OCI-LY1 (cell line): ENCODE results near the gene CARD11.

Experiments used
- H2AFZ ChIP-seq: fragments of 200-600 bp; sonication (generic), shearing (Covaris generic); 2 replicates; pipeline ENCODE4 v1.6.0; 2014; ENCODE audit warnings: antibody characterized with exemption, mild to moderate bottlenecking, low read length
- H3F3A ChIP-seq: fragments of 200-600 bp; sonication (generic), shearing (Covaris generic); 2 replicates; pipeline ENCODE4 v1.6.0; 2014; ENCODE audit warnings: mild to moderate bottlenecking, antibody characterized with exemption, low read length, moderate library complexity; ENCODE audit not compliant: insufficient read depth
- H3K27ac ChIP-seq: fragments of 200-600 bp; sonication (generic); 2 replicates; pipeline ENCODE4 v1.5.1; 2014; ENCODE audit warnings: low read length, mixed run types, mild to moderate bottlenecking, low read depth; ENCODE audit not compliant: poor library complexity, severe bottlenecking
- H3K27me3 ChIP-seq: fragments of 200-600 bp; sonication (generic); 2 replicates; pipeline ENCODE4 v1.6.0; 2014; ENCODE audit warnings: antibody characterized with exemption, mild to moderate bottlenecking, low read length, moderate library complexity; ENCODE audit not compliant: insufficient read depth
- H3K36me3 ChIP-seq: fragments of 200-600 bp; sonication (generic); 2 replicates; pipeline ENCODE4 v1.6.1; 2014; ENCODE audit warnings: mild to moderate bottlenecking, antibody characterized with exemption, low read length, moderate library complexity, mixed read lengths; ENCODE audit not compliant: insufficient read depth
- H3K4me1 ChIP-seq: fragments of 200-600 bp; sonication (generic); 2 replicates; pipeline ENCODE4 v1.5.1; 2014; ENCODE audit warnings: mild to moderate bottlenecking, low read length, moderate library complexity; ENCODE audit not compliant: insufficient read depth, severe bottlenecking
- H3K4me2 ChIP-seq: fragments of 200-600 bp; sonication (generic), shearing (Covaris generic); 2 replicates; pipeline ENCODE4 v1.6.1; 2014; ENCODE audit warnings: low read length
- H3K4me3 ChIP-seq: fragments of 200-600 bp; sonication (generic); 2 replicates; pipeline ENCODE4 v1.5.1; 2014; ENCODE audit warnings: low read length, low read depth, mild to moderate bottlenecking, mixed read lengths; ENCODE audit not compliant: poor library complexity, severe bottlenecking
- H3K79me2 ChIP-seq: fragments of 200-600 bp; shearing (Covaris generic); 2 replicates; pipeline ENCODE4 v1.6.1; 2016; ENCODE audit warnings: mixed run types, low read length, mixed read lengths; ENCODE audit not compliant: insufficient read depth
- H3K9ac ChIP-seq: fragments of 200-600 bp; sonication (generic), shearing (Covaris generic); 2 replicates; pipeline ENCODE4 v1.6.1; 2014; ENCODE audit warnings: mild to moderate bottlenecking, low read length, mixed read lengths
- H3K9me2 ChIP-seq: fragments of 200-600 bp; sonication (generic), shearing (Covaris generic); 2 replicates; pipeline ENCODE4 v1.6.1; 2014; ENCODE audit warnings: low read depth, mild to moderate bottlenecking, low read length, mixed read lengths
- H3K9me3 ChIP-seq: fragments of 200-600 bp; shearing (Covaris generic); 2 replicates; pipeline ENCODE4 v1.6.1; 2014; ENCODE audit warnings: low read length, mixed read lengths
- H4K20me1 ChIP-seq: fragments of 200-600 bp; sonication (generic), shearing (Covaris generic); 2 replicates; pipeline ENCODE4 v1.6.0; 2016; ENCODE audit warnings: mild to moderate bottlenecking, low read length; ENCODE audit not compliant: insufficient read depth
- EZH2 ChIP-seq: fragments of 200-600 bp; sonication (generic), shearing (Covaris generic); IDR thresholded peaks from 2 replicates; pipeline ENCODE4 v1.8.0; 2017; ENCODE audit warnings: borderline replicate concordance, mixed run types, mild to moderate bottlenecking, antibody characterized with exemption, low read length, moderate library complexity, mixed read lengths
- TF ChIP-seq, protein P1 (sequence below): fragments of 200-600 bp; sonication (generic), shearing (Covaris generic); IDR thresholded peaks from 2 replicates; pipeline ENCODE4 v1.5.1; 2017; ENCODE audit warnings: mild to moderate bottlenecking, antibody characterized with exemption, low read length, moderate library complexity, mixed read lengths

CARD11 gene

GRCh38 chr7:3037259-3037658 is 6.4 kb downstream of the CARD11 start:
- H3F3A ChIP-seq = no peaks in the 10 kb centered on the region

DNA sequence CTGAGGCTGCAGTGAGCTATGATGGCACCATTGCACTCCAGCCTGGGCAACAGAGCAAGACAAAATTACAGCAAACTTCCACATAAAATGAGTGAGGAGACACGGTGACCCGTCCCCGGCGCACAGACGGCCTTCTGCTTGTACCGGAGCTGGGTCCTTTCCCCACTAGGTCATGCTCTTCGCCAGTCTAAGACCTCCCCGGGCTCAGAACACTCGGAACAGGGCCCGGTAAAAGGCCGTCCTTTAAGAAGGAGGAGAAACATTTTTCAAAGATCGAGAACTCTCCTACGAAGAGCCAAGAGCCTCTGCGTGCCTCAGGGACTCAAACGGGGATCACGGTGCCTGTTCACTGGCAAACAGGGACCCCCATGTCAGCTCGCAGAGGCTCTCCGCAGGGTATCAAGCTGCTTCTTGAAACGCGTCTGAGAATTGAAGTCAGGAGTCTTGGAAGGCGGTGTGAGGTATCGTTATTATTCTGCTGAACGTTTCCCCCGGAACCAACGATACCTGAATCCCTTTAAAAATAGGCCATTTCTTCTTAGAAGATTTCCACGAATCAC is 9.0 kb downstream of the CARD11 start:
- Histone ChIP-seq H3K27me3 (no peaks in the 10 kb centered on the region), H3K4me2 (no peak overlapping the region), H3F3A (no peaks in the 10 kb centered on the region), H3K36me3 (0 out of 2 replicates have a peak, but pooled peaks cover 5% of the 10 kb centered on the region), H3K9ac (no peak overlapping the region), H3K9me2 (no peaks in the 10 kb centered on the region), H3K4me3 (no peak overlapping the region), H4K20me1 (no peaks in the 10 kb centered on the region), H3K27ac (no peak overlapping the region), H3K9me3 (no peaks in the 10 kb centered on the region), H3K79me2 (peaks cover 18% of the 10 kb centered on the region; the same call in 1 of the 2 replicates), H3K4me1 (peaks cover 10% of the 10 kb centered on the region), H2AFZ (no peak overlapping the region)
- TF ChIP-seq, protein P1, sequence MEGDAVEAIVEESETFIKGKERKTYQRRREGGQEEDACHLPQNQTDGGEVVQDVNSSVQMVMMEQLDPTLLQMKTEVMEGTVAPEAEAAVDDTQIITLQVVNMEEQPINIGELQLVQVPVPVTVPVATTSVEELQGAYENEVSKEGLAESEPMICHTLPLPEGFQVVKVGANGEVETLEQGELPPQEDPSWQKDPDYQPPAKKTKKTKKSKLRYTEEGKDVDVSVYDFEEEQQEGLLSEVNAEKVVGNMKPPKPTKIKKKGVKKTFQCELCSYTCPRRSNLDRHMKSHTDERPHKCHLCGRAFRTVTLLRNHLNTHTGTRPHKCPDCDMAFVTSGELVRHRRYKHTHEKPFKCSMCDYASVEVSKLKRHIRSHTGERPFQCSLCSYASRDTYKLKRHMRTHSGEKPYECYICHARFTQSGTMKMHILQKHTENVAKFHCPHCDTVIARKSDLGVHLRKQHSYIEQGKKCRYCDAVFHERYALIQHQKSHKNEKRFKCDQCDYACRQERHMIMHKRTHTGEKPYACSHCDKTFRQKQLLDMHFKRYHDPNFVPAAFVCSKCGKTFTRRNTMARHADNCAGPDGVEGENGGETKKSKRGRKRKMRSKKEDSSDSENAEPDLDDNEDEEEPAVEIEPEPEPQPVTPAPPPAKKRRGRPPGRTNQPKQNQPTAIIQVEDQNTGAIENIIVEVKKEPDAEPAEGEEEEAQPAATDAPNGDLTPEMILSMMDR = no peak
- TF ChIP-seq EZH2 = no peak

More at GRCh38 chr7:3037259-3037658, 6.4 kb downstream of the CARD11 start:
- TF ChIP-seq, protein P1 = no peak
- Histone ChIP-seq H3K27ac (no peak overlapping the region), H3K4me3 (no peak overlapping the region), H3K9me2 (no peaks in the 10 kb centered on the region), H3K4me2 (no peak overlapping the region), H4K20me1 (no peaks in the 10 kb centered on the region), H3K9me3 (no peaks in the 10 kb centered on the region), H3K4me1 (peaks cover 20% of the 10 kb centered on the region), H2AFZ (no peak overlapping the region), H3K27me3 (no peaks in the 10 kb centered on the region), H3K79me2 (peaks cover 22% of the 10 kb centered on the region), H3K36me3 (peaks cover 2% of the 10 kb centered on the region; the same call in 1 of the 2 replicates), H3K9ac (no peak overlapping the region)

GRCh38 chr7:3033581-3033980 is 10.1 kb downstream of the CARD11 start:
- no peak for TF ChIP-seq EZH2
- TF ChIP-seq, protein P1 = no peak
- Histone ChIP-seq H3K4me2 (no peak overlapping the region), H3K4me3 (no peak overlapping the region), H3K79me2 (peaks cover 18% of the 10 kb centered on the region; the same call in 1 of the 2 replicates), H3K36me3 (0 out of 2 replicates have a peak, but pooled peaks cover 5% of the 10 kb centered on the region), H3K27me3 (no peaks in the 10 kb centered on the region), H4K20me1 (no peaks in the 10 kb centered on the region), H3K9ac (no peak overlapping the region), H2AFZ (no peak overlapping the region), H3K27ac (peak overlapping the region; percentile 53), H3K9me2 (no peaks in the 10 kb centered on the region), H3F3A (no peaks in the 10 kb centered on the region), H3K4me1 (peaks cover 6% of the 10 kb centered on the region), H3K9me3 (no peaks in the 10 kb centered on the region)
